ENCODE data around the gene SLC6A1.

DNA sequence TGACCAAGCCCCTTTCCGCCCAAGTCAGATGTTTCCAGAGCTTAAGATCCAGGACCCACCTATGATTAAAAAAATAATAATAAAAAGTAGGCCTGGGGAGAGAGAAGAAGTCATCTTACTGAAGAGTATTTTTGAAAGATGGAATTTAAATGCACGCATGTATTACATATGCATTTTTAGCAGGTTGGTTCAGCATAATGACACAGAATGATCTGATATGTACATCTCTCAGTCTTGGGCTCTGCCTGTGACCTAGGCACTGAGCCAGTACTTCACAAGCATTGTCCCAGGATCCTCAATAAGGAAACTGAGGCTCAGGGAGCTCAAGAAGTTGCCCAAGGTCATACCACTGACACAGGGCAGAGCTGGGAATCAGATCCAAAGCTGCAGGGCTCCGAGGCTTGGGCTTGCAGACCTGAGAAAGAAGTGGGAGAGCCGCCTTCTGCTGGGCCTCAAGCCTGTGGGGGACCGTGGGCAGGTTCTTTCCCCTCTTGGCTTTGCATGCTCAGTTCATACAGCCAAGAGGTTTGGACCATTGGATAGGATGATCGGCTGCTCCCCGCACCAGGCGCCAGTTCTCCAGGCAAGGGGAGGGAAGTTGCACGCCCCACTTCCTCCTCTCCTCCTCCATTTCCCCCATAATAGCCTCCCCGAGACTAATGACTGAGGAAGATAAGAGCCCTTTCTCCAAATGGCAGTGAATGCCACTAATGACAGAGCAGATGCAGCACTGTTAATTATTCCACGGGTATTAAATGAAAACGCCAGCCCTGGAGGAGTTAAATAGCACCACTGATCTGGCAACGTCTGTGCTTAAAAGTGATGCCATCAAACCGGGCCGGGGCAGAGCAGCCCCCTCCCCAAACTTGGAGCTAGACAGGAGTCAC, 6.9 kb downstream of the SLC6A1 start:
- TF ChIP-seq CTCF (IDR thresholded peaks at IDR 0.05): no peak
- TF ChIP-seq POLR2A (IDR thresholded peaks at IDR 0.05): no peak

All from heart left ventricle (tissue), 13 donors.